ENCODE results near the gene PRKAR2B. TPM values are rescaled to one million over a fixed set of nuclear protein-coding genes. Genes with fewer than 3 reads are reported as not detected.
A peak's percentile ranks its signal among the peaks of the same experiment; 100 is the strongest.

Gene PRKAR2B
- polyA plus RNA-seq, 1 of the 3 experiments (the other 2 are of a cell fraction): 17.3 TPM

- TF ChIP-seq CHD2 (IDR thresholded peaks at IDR 0.05; ENCODE audit: low read length, partially characterized antibody) (no peak), FOXJ3 (CRISPR knock-in tag; IDR thresholded peaks at IDR 0.05) (no peak), JUND (IDR thresholded peaks at IDR 0.05) (no peak), MAX (IDR thresholded peaks at IDR 0.05; ENCODE audit: low read depth) (no peak), SIN3A (IDR thresholded peaks at IDR 0.05; ENCODE audit: borderline replicate concordance, low read depth, low read length) (no peak), NRF1 (IDR thresholded peaks at IDR 0.05; ENCODE audit: low read depth, low read length) (no peak), TCF12 (IDR thresholded peaks at IDR 0.05) (no peak), MEF2A (IDR thresholded peaks at IDR 0.05; ENCODE audit: borderline replicate concordance, low read depth) (no peak)
- peaks cover 0 to 11% of the 10 kb centered on the region in 2 experiments; a peak in 2 of 4 replicates for H3K4me1 ChIP-seq (ENCODE audit: control insufficient read depth in 1 of 2, insufficient read depth in 2 of 2, low read depth in 1 of 2, low read length in 1 of 2)
- POLR2A ChIA-PET: no interaction called here
- no peaks in the 10 kb centered on the region for H4K20me1 ChIP-seq (ENCODE audit: insufficient read depth)
- H3K79me2 ChIP-seq (ENCODE audit: insufficient read depth): 0 out of 2 replicates have a peak, but pooled peaks cover 8% of the 10 kb centered on the region
- no peak overlapping the region for H3K9ac ChIP-seq
- H3K36me3 ChIP-seq (replicated peaks in 1 of 2; ENCODE audit: control insufficient read depth in 1 of 2, insufficient read depth in 2 of 2, low read length in 1 of 2): no peaks in the 10 kb centered on the region
- no peak overlapping the region for H3K4me3 ChIP-seq (ENCODE audit: low read depth in 2 of 2, low read length in 1 of 2)
- DNase-seq: no peak
- H3K9me3 ChIP-seq: no peaks in the 10 kb centered on the region
- no peaks in the 10 kb centered on the region for H3K9me2 ChIP-seq
- H3K4me2 ChIP-seq: no peak overlapping the region
- no peaks in the 10 kb centered on the region for H3F3A ChIP-seq (replicated peaks; ENCODE audit: insufficient read depth)
- CTCF ChIA-PET: interaction anchor here (1.4 kb wide), 1 partner anchor 20 kb away, joined by 4 read pairs; no protein-coding TSS in a partner anchor
- H3K27ac ChIP-seq (ENCODE audit: low read depth in 2 of 2, low read length in 1 of 2): no peak overlapping the region
- H2AFZ ChIP-seq (ENCODE audit: low read depth): no peak overlapping the region
- no peaks in the 10 kb centered on the region for H3K27me3 ChIP-seq (ENCODE audit: insufficient read depth)
Measured at GRCh38 chr7:107085180-107085579, 40.7 kb downstream of the PRKAR2B start.

- no peaks in the 10 kb centered on the region for H3K36me3 ChIP-seq (replicated peaks in 1 of 2; ENCODE audit: control insufficient read depth in 1 of 2, insufficient read depth in 2 of 2, low read length in 1 of 2)
- peaks cover 0 to 12% of the 10 kb centered on the region in 2 experiments; a peak in 2 of 4 replicates for H3K4me1 ChIP-seq (ENCODE audit: control insufficient read depth in 1 of 2, insufficient read depth in 2 of 2, low read depth in 1 of 2, low read length in 1 of 2)
- no peak overlapping the region for H3K9ac ChIP-seq
- no peaks in the 10 kb centered on the region for H3K9me2 ChIP-seq
- no peak overlapping the region for H3K4me2 ChIP-seq
- no peak overlapping the region for H2AFZ ChIP-seq (ENCODE audit: low read depth)
- no peaks in the 10 kb centered on the region for H3K27me3 ChIP-seq (ENCODE audit: insufficient read depth)
- no peak overlapping the region for H3K27ac ChIP-seq (ENCODE audit: low read depth in 2 of 2, low read length in 1 of 2)
- DNase-seq: no peak
- no peak for TF ChIP-seq FOXJ3 (CRISPR knock-in tag; IDR thresholded peaks at IDR 0.05)
- TF ChIP-seq ELF1 (IDR thresholded peaks at IDR 0.05): no peak
- no peak overlapping the region for H3K4me3 ChIP-seq (ENCODE audit: low read depth in 2 of 2, low read length in 1 of 2)
- no peaks in the 10 kb centered on the region for H4K20me1 ChIP-seq (ENCODE audit: insufficient read depth)
- 0 out of 2 replicates have a peak, but pooled peaks cover 6% of the 10 kb centered on the region for H3K79me2 ChIP-seq (ENCODE audit: insufficient read depth)
- H3K9me3 ChIP-seq: no peaks in the 10 kb centered on the region
- CTCF ChIA-PET: interaction anchor here (0.9 to 2.1 kb wide), 3 partner anchors 9 to 123 kb away, joined by 3 to 7 read pairs (median 4); no protein-coding TSS in a partner anchor
- POLR2A ChIA-PET: interaction anchor here (1.2 kb wide), 1 partner anchor 44 kb away, joined by 4 read pairs; no protein-coding TSS in a partner anchor
- no peaks in the 10 kb centered on the region for H3F3A ChIP-seq (replicated peaks; ENCODE audit: insufficient read depth)
Measured at GRCh38 chr7:107089627-107090026, 45.1 kb downstream of the PRKAR2B start.

GRCh38 chr7:107090457-107090856 is 46.0 kb downstream of the PRKAR2B start:
- TF ChIP-seq FOSL2 (IDR thresholded peaks at IDR 0.05; ENCODE audit: borderline replicate concordance, low read depth) (no peak), SIN3A (IDR thresholded peaks at IDR 0.05; ENCODE audit: borderline replicate concordance, low read depth, low read length) (no peak), MAX (IDR thresholded peaks at IDR 0.05; ENCODE audit: low read depth) (no peak)
- Histone ChIP-seq H3K9me2 (no peaks in the 10 kb centered on the region), H3K27me3 (ENCODE audit: insufficient read depth) (no peaks in the 10 kb centered on the region), H3K79me2 (ENCODE audit: insufficient read depth) (0 out of 2 replicates have a peak, but pooled peaks cover 5% of the 10 kb centered on the region), H2AFZ (ENCODE audit: low read depth) (no peak overlapping the region), H3K27ac (ENCODE audit: low read depth in 2 of 2, low read length in 1 of 2) (peak overlapping the region in 1 of 2 experiments; percentile 4; a peak in 1 of 4 replicates), H3K4me2 (no peak overlapping the region), H3K9me3 (no peaks in the 10 kb centered on the region), H3K4me3 (ENCODE audit: low read depth in 2 of 2, low read length in 1 of 2) (no peak overlapping the region), H3F3A (replicated peaks; ENCODE audit: insufficient read depth) (no peaks in the 10 kb centered on the region), H3K36me3 (replicated peaks in 1 of 2; ENCODE audit: control insufficient read depth in 1 of 2, insufficient read depth in 2 of 2, low read length in 1 of 2) (no peaks in the 10 kb centered on the region), H4K20me1 (ENCODE audit: insufficient read depth) (no peaks in the 10 kb centered on the region), H3K4me1 (ENCODE audit: control insufficient read depth in 1 of 2, insufficient read depth in 2 of 2, low read depth in 1 of 2, low read length in 1 of 2) (peaks cover 0 to 12% of the 10 kb centered on the region in 2 experiments; a peak in 2 of 4 replicates), H3K9ac (no peak overlapping the region)
- POLR2A ChIA-PET: interaction anchor here (1.2 kb wide), 1 partner anchor 45 kb away, joined by 4 read pairs; no protein-coding TSS in a partner anchor
- DNase-seq: no peak
- 49% methylated on average over 2 of the region's 2 CpGs for WGBS (ENCODE audit: low lambda C conversion rate)
- CTCF ChIA-PET: interaction anchor here (0.9 to 2.1 kb wide), 5 partner anchors 10 to 124 kb away, joined by 3 to 7 read pairs (median 3); no protein-coding TSS in a partner anchor

Data from SK-N-SH (cell line).